HG02759 (cell line): Measurements from ENCODE around the gene IRF5.
A peak's percentile ranks its signal among the peaks of the same experiment; 100 is the strongest.
"Not testable (repeated sequence)": the region's sequence is repeated elsewhere in the genome, so short reads cannot be mapped to it uniquely, and the experiment has no call there.

Experiments used
- ATAC-seq: cut with Tn5 transposase; IDR thresholded peaks from one replicate; pipeline ENCODE4 v1.9.1; 2021; ENCODE audit warnings: mild to moderate bottlenecking, moderate library complexity; ENCODE audit not compliant: unreplicated experiment

Gene IRF5

DNA sequence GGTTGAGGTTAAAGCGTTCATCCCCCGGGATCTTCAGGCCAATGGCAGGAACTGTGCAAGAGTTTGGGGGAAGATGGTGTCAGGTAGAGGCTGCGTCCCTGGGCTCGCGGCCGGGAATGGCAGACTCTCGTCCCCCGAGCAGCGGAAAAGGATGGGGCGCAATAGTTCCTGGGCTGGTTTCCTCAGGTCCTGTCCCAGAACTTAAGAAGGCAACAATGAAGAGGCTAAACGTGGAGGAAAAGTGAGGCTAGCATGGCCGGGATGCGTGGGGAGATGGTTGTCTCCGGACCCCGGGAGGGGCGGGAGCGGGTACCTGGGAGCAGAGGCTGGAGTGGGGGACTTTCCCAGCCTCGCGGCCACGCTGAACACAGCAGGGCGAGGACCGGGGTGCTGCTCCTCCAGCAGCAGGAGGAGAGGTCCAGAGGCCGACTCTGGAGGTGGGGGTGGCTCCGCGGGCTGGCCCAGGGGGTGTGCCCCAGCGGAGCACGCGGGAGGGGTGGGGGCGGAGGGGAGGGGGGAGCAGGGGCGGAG lies 882 bp downstream of the IRF5 start:
- ATAC-seq = peak; percentile 13

GRCh38 chr7:128939075-128939860 lies 1.5 kb downstream of the IRF5 start:
- peak; percentile 20 for ATAC-seq

DNA sequence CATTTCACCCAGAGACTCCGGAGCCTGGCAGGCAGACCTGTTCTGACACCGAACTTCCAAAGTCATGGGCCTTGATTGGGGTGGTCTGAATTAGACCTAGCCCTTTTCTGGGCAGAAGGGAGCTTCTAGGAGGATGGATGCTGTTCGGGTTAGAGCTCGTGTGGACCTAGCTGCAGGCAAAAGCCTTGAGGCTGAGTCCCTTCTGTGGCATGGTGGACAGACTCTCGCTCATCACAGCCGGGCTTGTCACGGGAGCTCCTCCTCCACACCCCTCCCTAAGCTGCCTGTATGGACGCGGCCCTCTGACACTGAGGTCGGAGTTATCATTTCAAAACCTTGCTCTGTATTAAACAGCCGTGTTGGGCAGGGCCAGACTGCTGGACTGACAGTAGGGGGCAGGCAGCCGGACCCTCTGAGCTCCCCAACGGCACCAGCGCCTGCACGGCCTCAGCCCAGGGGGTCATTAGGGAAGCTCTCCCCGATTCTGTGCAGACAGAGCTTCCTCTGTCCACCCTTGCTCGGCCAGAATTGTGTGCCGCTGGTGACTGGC lies 2.2 kb downstream of the IRF5 start:
- peak; percentile 15 for ATAC-seq

- peak; percentile 61 for ATAC-seq
Observed at GRCh38 chr7:128940494-128941322, 3.0 kb downstream of the IRF5 start.

GRCh38 chr7:128941323-128941890 lies 3.7 kb downstream of the IRF5 start:
- ATAC-seq = no peak

- ATAC-seq = no peak
Observed at GRCh38 chr7:128941946-128942526, 4.3 kb downstream of the IRF5 start.

DNA sequence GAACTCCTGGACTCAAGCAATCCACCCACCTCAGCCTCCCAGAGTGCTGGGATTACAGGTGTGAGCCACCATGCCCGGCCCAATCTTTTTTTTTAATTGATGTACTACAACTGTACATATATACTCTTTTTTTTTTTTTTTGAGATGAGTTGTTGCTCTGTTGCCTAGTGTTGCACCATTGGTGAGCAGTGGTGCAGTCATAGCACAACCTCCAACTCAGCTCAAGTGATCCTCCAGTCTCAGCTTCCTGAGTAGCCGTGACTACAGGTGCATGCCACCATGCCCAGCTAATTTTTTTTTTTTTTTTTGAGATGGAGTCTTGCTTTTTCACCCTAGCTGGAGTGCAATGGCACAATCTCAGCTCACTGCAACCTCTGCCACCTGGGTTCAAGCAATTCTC lies 5.5 kb downstream of the IRF5 start:
- not testable (repeated sequence) for ATAC-seq

DNA sequence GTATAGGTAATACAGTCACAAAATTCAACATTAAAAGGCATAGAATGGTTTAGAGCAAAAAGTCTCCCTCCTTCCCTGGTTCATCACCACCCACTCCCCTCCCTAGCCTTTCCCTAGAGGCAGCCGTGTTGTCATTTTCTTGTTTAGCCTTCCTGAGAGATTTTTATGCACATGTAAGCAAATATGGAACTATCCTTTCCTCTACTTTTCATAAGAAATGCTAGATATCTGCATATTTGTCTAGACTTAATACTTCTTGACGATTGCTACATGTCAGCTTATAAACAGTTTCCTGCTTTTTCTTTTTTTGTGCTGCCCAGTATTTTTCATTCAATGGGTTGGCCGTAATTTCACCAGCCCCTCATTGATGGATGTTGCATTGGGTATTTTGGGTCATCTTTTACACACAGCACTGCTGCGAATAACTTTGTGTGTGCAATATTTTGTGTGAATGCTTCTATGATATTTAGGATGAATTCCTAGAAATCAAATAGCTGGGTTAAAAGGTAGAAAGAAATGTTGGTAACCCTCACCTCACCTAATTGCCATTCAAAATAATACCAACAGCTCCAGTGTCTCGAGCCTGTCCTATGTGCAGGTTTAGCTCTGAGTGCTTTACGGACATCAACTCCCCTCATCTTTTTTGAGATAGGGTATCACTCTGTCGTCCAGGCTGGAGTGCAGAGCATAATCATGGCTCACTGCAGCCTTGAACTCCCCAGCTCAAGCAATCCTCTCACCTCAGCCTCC lies 6.9 kb downstream of the IRF5 start:
- no peak for ATAC-seq

DNA sequence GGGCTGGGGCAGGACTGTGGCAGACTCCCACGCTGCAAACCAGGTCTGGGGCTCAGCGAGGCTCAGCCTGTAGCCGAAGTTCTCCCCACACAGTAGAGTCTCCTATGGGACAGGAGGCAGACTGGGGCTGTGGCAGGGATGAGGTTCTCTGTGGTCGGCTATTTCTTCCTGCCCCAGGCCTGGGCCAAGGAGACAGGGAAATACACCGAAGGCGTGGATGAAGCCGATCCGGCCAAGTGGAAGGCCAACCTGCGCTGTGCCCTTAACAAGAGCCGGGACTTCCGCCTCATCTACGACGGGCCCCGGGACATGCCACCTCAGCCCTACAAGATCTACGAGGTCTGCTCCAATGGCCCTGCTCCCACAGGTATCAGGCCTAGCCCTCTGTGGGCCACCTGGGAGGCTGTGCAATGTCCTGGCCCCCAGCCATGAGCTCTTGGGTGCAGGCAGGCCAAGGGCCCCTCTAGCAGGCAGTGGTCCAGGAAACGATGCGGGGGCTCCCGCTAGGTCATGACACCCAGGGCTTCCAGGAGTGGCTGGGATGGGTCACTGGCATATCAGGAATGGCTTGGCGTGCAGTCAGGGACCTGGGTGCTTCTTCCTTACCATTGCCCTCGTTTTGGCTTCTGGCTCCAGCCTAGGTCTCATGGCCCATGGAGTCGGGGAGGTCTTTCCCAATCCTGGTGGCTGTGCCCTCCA lies 8.1 kb downstream of the IRF5 start:
- no peak for ATAC-seq

- ATAC-seq = no peak
Observed at GRCh38 chr7:128946936-128947830, 9.5 kb downstream of the IRF5 start.

DNA sequence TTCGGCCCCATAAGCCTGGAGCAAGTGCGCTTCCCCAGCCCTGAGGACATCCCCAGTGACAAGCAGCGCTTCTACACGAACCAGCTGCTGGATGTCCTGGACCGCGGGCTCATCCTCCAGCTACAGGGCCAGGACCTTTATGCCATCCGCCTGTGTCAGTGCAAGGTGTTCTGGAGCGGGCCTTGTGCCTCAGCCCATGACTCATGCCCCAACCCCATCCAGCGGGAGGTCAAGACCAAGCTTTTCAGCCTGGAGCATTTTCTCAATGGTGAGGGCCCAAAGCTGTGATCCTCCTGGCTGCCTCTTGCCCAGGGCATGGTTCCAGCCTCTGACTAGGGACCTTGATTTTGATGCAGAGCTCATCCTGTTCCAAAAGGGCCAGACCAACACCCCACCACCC lies 10.1 kb downstream of the IRF5 start:
- no peak for ATAC-seq

DNA sequence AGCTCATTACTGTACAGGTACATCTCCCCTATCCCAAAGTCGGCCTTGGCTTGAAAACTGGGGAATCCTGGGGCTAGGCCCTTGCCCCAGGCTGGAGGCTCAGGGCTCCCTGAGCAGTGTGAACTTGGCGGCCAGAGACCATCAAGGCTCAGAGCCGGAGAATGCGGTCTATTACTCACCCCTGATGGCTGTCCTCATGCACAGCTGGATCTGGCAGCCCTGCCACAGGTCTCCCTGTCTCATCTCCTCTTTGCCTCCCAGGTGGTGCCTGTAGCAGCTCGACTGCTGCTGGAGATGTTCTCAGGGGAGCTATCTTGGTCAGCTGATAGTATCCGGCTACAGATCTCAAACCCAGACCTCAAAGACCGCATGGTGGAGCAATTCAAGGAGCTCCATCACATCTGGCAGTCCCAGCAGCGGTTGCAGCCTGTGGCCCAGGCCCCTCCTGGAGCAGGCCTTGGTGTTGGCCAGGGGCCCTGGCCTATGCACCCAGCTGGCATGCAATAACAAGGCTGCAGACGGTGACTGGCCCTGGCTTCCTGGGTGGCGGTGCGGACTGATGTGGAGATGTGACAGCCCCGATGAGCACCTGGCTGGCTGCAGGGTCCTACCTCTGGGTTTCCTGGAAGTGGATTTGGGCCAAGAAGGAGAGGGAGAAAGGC lies 10.7 kb downstream of the IRF5 start:
- ATAC-seq = no peak

DNA sequence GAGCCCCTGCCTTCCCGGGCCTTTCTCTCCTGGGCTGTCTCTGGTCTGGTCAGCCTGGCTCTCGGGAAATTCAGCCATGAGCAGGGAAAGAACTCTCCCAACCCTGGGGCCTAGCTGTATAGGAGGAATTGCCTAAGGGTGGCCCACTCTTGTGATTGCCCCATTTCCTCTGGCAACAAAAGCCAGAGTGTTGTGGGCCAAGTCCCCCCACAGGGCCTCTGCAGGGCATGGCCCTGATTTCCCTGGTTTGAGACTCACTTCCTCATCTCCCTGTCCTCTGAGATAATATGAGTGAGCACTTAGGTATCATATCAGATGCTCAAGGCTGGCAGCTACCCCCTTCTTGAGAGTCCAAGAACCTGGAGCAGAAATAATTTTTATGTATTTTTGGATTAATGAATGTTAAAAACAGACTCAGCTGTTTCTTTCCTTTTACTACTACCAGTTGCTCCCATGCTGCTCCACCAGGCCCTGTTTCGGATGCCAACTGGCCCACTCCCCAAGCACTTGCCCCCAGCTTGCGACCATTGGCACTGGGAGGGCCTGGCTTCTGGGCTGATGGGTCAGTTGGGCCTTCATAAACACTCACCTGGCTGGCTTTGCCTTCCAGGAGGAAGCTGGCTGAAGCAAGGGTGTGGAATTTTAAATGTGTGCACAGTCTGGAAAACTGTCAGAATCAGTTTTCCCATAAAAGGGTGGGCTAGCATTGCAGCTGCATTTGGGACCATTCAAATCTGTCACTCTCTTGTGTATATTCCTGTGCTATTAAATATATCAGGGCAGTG lies 11.4 kb downstream of the IRF5 start:
- ATAC-seq = no peak

DNA sequence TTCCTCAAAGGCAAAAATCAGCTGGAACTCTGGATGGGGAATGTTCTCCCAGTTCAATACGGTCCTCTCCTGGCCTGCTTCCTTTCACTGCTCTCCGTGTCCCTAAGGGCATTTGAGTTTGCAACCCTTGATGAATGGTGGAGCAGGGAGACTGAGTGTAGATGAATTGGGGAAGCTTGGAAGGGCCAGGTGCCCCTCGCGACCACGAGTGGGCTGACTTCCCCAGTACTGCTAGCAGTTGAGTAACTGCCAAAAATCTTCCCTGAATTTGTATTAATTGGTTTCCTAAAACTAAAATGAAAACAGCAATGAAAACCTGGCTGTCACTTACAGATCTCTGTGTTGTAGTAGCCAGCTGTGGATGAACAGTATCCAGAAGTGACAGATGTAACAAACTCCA lies 13.6 kb downstream of the IRF5 start:
- ATAC-seq = no peak

DNA sequence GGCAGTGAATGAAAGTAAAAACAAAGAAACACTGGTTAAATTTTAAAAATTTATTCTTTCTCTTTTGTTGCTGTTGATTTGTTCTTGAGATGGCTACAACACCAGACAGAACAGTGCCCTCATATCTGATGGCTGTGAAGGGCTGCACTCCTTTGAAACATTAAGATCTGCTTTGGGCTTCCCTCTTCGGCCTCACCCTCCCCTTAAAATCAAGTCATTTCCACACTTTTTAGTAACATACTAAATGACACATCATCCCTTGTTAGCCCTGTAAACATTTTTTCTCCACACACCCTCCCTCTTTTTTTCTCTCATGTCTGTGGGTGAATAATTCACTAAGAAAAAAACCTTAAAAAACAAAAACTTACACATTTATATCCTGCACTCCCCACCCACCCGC lies 16.4 kb downstream of the IRF5 start:
- peak; percentile 8 for ATAC-seq

DNA sequence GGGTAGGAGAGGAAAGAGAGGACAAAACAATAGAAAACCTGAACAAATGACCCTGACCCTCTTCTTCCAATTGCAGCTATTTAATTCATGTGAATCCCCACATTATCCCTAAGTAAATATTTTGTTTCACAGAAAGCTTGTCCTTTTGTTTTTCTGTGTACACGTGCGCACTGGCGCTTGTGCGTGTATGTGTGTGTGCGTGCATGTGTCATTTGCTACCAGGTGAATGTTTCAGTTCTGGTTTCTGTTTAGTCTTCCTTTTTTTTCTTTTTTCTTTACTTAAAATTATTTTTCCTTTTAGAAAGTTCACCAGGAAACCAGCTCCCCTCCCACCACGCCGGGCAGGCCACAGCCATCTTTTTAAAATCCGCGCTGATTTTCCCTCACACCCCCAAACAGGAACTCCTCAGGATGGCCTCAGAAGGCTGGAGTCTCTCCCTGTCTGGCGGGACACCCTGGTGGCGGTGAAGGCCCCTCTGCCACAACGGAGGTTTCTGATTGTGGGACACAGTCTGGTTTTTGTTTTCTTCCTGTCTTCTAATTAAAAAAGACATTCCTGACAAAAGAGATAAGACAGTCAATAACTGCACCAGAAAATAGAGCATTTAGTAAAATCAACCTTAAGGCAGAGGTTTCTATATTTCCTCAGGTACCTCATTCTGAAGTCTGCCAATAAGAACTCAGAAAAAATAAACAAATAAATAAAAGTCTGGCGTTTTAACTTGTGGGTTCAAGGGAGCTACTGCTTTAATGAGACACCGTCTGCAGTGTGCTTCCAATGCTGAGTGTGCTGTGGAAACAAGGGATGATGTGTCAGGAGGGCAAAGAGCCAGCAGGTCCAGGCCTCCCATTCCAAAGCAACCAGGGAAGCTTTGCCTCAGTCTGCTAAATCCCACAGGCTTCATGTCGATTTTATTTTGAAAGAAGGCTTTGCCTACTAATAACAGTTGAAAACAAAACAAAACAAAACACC lies 17.4 kb downstream of the IRF5 start:
- peak; percentile 73 for ATAC-seq
